OCI-LY1 (cell line): ENCODE measurements around the gene INPP5A.

ENCODE experiments used
- H2AFZ ChIP-seq: fragments of 200-600 bp; sonication (generic), shearing (Covaris generic); 2 replicates; pipeline ENCODE4 v1.6.0; 2014; ENCODE audit warnings: antibody characterized with exemption, mild to moderate bottlenecking, low read length
- H3F3A ChIP-seq: fragments of 200-600 bp; sonication (generic), shearing (Covaris generic); 2 replicates; pipeline ENCODE4 v1.6.0; 2014; ENCODE audit warnings: mild to moderate bottlenecking, antibody characterized with exemption, low read length, moderate library complexity; ENCODE audit not compliant: insufficient read depth
- H3K27ac ChIP-seq: fragments of 200-600 bp; sonication (generic); 2 replicates; pipeline ENCODE4 v1.5.1; 2014; ENCODE audit warnings: low read length, mixed run types, mild to moderate bottlenecking, low read depth; ENCODE audit not compliant: poor library complexity, severe bottlenecking
- H3K27me3 ChIP-seq: fragments of 200-600 bp; sonication (generic); 2 replicates; pipeline ENCODE4 v1.6.0; 2014; ENCODE audit warnings: antibody characterized with exemption, mild to moderate bottlenecking, low read length, moderate library complexity; ENCODE audit not compliant: insufficient read depth
- H3K36me3 ChIP-seq: fragments of 200-600 bp; sonication (generic); 2 replicates; pipeline ENCODE4 v1.6.1; 2014; ENCODE audit warnings: mild to moderate bottlenecking, antibody characterized with exemption, low read length, moderate library complexity, mixed read lengths; ENCODE audit not compliant: insufficient read depth
- H3K4me1 ChIP-seq: fragments of 200-600 bp; sonication (generic); 2 replicates; pipeline ENCODE4 v1.5.1; 2014; ENCODE audit warnings: mild to moderate bottlenecking, low read length, moderate library complexity; ENCODE audit not compliant: insufficient read depth, severe bottlenecking
- H3K4me2 ChIP-seq: fragments of 200-600 bp; sonication (generic), shearing (Covaris generic); 2 replicates; pipeline ENCODE4 v1.6.1; 2014; ENCODE audit warnings: low read length
- H3K4me3 ChIP-seq: fragments of 200-600 bp; sonication (generic); 2 replicates; pipeline ENCODE4 v1.5.1; 2014; ENCODE audit warnings: low read length, low read depth, mild to moderate bottlenecking, mixed read lengths; ENCODE audit not compliant: poor library complexity, severe bottlenecking
- H3K79me2 ChIP-seq: fragments of 200-600 bp; shearing (Covaris generic); 2 replicates; pipeline ENCODE4 v1.6.1; 2016; ENCODE audit warnings: mixed run types, low read length, mixed read lengths; ENCODE audit not compliant: insufficient read depth
- H3K9ac ChIP-seq: fragments of 200-600 bp; sonication (generic), shearing (Covaris generic); 2 replicates; pipeline ENCODE4 v1.6.1; 2014; ENCODE audit warnings: mild to moderate bottlenecking, low read length, mixed read lengths
- H3K9me2 ChIP-seq: fragments of 200-600 bp; sonication (generic), shearing (Covaris generic); 2 replicates; pipeline ENCODE4 v1.6.1; 2014; ENCODE audit warnings: low read depth, mild to moderate bottlenecking, low read length, mixed read lengths
- H3K9me3 ChIP-seq: fragments of 200-600 bp; shearing (Covaris generic); 2 replicates; pipeline ENCODE4 v1.6.1; 2014; ENCODE audit warnings: low read length, mixed read lengths
- H4K20me1 ChIP-seq: fragments of 200-600 bp; sonication (generic), shearing (Covaris generic); 2 replicates; pipeline ENCODE4 v1.6.0; 2016; ENCODE audit warnings: mild to moderate bottlenecking, low read length; ENCODE audit not compliant: insufficient read depth
- CTCF ChIP-seq: fragments of 200-600 bp; sonication (generic), shearing (Covaris generic); IDR thresholded peaks from 2 replicates; pipeline ENCODE4 v1.5.1; 2017; ENCODE audit warnings: mild to moderate bottlenecking, antibody characterized with exemption, low read length, moderate library complexity, mixed read lengths
- EZH2 ChIP-seq: fragments of 200-600 bp; sonication (generic), shearing (Covaris generic); IDR thresholded peaks from 2 replicates; pipeline ENCODE4 v1.8.0; 2017; ENCODE audit warnings: borderline replicate concordance, mixed run types, mild to moderate bottlenecking, antibody characterized with exemption, low read length, moderate library complexity, mixed read lengths

Gene INPP5A

DNA sequence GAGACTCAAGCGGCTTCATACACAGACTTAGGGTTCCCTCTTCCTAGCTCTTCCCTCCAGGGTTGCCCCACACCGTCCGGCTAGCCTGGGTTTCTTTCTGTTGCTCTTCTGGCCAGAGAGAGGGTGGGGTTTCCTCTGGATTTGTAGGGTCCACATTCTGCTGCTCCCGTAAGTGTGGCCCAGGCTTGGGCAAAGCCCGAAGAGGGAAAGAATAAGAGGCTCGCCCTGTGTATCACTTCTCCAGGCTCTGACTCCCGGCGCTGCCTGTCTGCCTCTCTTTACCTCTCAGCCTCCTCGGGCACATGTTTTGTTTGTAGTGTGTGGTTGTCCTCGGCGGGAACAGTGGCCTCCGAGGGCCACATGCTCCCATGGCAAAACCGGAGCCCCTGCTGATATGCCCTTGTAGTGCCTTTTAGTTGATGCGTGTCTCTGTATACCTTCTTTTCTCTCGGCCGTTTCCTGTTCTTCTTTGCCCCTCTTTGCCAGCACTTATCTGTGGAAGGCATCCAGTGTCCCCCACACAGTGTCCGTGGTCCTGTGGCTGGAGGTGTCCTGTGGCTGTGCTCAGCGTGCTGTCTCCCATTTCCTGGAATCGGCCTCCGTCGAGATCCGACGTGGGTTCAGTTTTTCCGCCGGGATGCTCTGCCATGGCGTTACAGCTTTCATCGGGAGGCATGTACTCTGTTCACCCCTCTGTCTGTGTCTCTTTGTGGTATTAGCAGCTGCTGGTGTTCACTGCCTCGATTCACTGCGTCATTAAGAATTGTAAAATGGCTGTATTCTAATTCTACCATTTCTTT, 102.9 kb downstream of the INPP5A start:
- Histone ChIP-seq H3K27me3 (no peaks in the 10 kb centered on the region), H3K27ac (no peak overlapping the region), H3K4me3 (no peak overlapping the region), H3K79me2 (no peaks in the 10 kb centered on the region), H3K4me1 (no peaks in the 10 kb centered on the region), H4K20me1 (no peaks in the 10 kb centered on the region), H3F3A (no peaks in the 10 kb centered on the region), H3K36me3 (no peaks in the 10 kb centered on the region), H3K9ac (no peak overlapping the region), H3K9me2 (no peaks in the 10 kb centered on the region), H3K4me2 (no peak overlapping the region), H2AFZ (no peak overlapping the region), H3K9me3 (no peaks in the 10 kb centered on the region)
- TF ChIP-seq CTCF (no peak), EZH2 (no peak)

DNA sequence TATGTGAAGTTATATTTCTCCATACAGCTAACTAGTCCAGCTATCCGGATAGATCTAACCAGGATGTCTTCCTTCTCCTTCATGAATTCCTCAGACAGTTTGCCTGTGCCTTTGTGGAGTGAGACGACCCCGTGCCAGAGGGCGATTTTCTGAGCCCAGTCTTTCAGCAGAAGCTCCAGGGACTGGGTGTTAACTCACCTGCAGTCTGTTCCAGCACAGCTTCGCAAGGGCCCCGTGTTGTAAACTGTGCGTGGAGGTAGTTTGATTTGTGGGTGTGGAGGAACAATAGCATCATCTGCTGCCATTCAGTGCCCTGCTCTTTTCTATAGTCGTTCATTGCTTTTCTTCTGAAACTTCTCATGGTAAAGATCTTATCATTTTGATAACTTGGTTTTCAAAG, 103.8 kb downstream of the INPP5A start:
- Histone ChIP-seq H3K79me2 (no peaks in the 10 kb centered on the region), H3K9ac (no peak overlapping the region), H3F3A (no peaks in the 10 kb centered on the region)

DNA sequence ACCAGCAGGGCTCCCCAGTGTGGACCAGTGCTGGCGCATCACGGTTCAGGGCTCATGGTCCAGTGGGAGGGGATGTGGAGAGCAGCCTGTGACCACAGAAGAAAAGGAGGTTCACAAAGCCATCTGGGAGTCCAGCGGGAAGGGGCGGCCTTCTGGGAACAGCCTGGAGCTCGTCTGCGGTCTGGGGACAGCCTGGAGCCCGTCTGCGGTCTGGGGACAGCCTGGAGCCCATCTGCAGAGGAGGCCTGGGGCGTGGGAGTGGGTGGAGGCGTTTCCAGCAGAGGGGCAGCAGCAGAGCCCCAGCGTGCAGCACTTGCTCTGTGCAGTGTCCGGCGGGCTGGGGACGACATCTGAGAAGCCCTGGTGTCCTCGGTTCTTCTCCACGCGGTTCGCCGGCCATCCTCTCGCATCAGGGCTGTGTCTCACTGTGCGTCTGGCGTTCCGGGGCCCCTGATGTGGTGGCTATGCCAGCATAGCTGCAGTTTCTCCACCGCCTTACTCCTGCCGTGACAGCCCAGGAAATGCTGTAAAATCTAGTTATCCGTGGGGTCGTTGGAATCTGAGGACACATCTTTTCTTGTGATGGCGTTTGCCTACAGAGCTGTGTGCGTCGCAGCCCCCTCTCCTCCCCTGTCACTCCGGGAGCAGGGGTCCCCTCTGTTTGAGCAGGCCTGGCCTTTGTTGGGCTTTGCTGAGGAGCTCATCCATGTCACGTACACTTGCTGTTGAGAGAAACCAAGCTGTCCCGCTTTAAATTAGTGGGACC, 104.6 kb downstream of the INPP5A start:
- Histone ChIP-seq H3K9me2 (no peaks in the 10 kb centered on the region), H3K79me2 (no peaks in the 10 kb centered on the region), H3K27me3 (no peaks in the 10 kb centered on the region), H3K36me3 (no peaks in the 10 kb centered on the region), H3K4me2 (no peak overlapping the region), H3K27ac (no peak overlapping the region), H3K9ac (no peak overlapping the region), H2AFZ (no peak overlapping the region), H4K20me1 (no peaks in the 10 kb centered on the region), H3K9me3 (no peaks in the 10 kb centered on the region), H3K4me1 (no peaks in the 10 kb centered on the region), H3K4me3 (no peak overlapping the region), H3F3A (no peaks in the 10 kb centered on the region)
- TF ChIP-seq EZH2 = no peak
- no peak for TF ChIP-seq CTCF

More for the DNA sequence above, 103.8 kb downstream of the INPP5A start:
- H3K4me3 ChIP-seq = no peak overlapping the region
- no peaks in the 10 kb centered on the region for H3K27me3 ChIP-seq
- no peak overlapping the region for H2AFZ ChIP-seq
- no peaks in the 10 kb centered on the region for H3K9me2 ChIP-seq
- no peaks in the 10 kb centered on the region for H3K4me1 ChIP-seq
- H3K36me3 ChIP-seq = no peaks in the 10 kb centered on the region
- no peak overlapping the region for H3K27ac ChIP-seq
- H4K20me1 ChIP-seq = no peaks in the 10 kb centered on the region
- TF ChIP-seq EZH2 (no peak), CTCF (no peak)
- H3K9me3 ChIP-seq = no peaks in the 10 kb centered on the region
- no peak overlapping the region for H3K4me2 ChIP-seq
